ENCODE measurements around the gene ATXN7L3. TPM values are rescaled to one million over a fixed set of nuclear protein-coding genes. Genes with fewer than 3 reads are reported as not detected.

The ATXN7L3 gene
- polyA plus RNA-seq, 4 donors, result 54.6 to 71.1 (median 68.9) TPM

Other genes with a start within 250 kb of the ATXN7L3 start
- under 1 TPM in 2 of 4 donors, not detected in 2; 0.24 to 0.30 TPM for gene PYY, start 245.9 kb downstream of the ATXN7L3 start, polyA plus RNA-seq (ENCODE audit: insufficient read length in 4 of 4)
- 1 to 10 TPM in 3 of 4 donors, under 1 TPM in 1; 0.93 to 3.6 (median 2.8) TPM for gene NAGS, start 195.3 kb downstream of the ATXN7L3 start, polyA plus RNA-seq (ENCODE audit: insufficient read length in 4 of 4)
- 10 to 100 TPM; 26.9 to 47.5 (median 37.3) TPM for gene TMEM101, start 184.9 kb downstream of the ATXN7L3 start, polyA plus RNA-seq (ENCODE audit: insufficient read length in 4 of 4)
- 10 to 100 TPM; 34.2 to 48.7 (median 41.2) TPM for gene LSM12, start 133.2 kb downstream of the ATXN7L3 start, polyA plus RNA-seq (ENCODE audit: insufficient read length in 4 of 4)
- gene G6PC3, start 129.1 kb downstream of the ATXN7L3 start, polyA plus RNA-seq (ENCODE audit: insufficient read length in 4 of 4), result 10 to 100 TPM; 59.9 to 91.7 (median 73.9) TPM
- 10 to 100 TPM; 42.3 to 54.2 (median 47.3) TPM for gene HDAC5, start 76.2 kb downstream of the ATXN7L3 start, polyA plus RNA-seq (ENCODE audit: insufficient read length in 4 of 4)
- 1 to 10 TPM; 4.1 to 5.3 (median 4.6) TPM for gene HROB, start 58.0 kb downstream of the ATXN7L3 start, polyA plus RNA-seq (ENCODE audit: insufficient read length in 4 of 4)
- gene ASB16, start 29.2 kb downstream of the ATXN7L3 start, polyA plus RNA-seq (ENCODE audit: insufficient read length in 4 of 4), result 1 to 10 TPM; 1.1 to 4.0 (median 2.1) TPM
- 10 to 100 TPM; 40.0 to 54.2 (median 42.8) TPM for gene TMUB2, start 12.9 kb downstream of the ATXN7L3 start, polyA plus RNA-seq (ENCODE audit: insufficient read length in 4 of 4)
- 100 to 1,000 TPM; 121 to 137 (median 129) TPM for gene UBTF, start 19.8 kb upstream of the ATXN7L3 start, polyA plus RNA-seq (ENCODE audit: insufficient read length in 4 of 4)
- 10 to 100 TPM in 1 of 4 donors, 1 to 10 TPM in 3; 7.6 to 60.4 (median 9.5) TPM for gene SLC4A1, start 68.3 kb upstream of the ATXN7L3 start, polyA plus RNA-seq (ENCODE audit: insufficient read length in 4 of 4)
- 10 to 100 TPM in 1 of 4 donors, 1 to 10 TPM in 3; 1.5 to 12.2 (median 2.0) TPM for gene RUNDC3A, start 108.7 kb upstream of the ATXN7L3 start, polyA plus RNA-seq (ENCODE audit: insufficient read length in 4 of 4)
- 100 to 1,000 TPM in 2 of 4 donors, 10 to 100 TPM in 2; 80.2 to 123 (median 106) TPM for gene SLC25A39, start 124.9 kb upstream of the ATXN7L3 start, polyA plus RNA-seq (ENCODE audit: insufficient read length in 4 of 4)
- gene GRN, start 145.4 kb upstream of the ATXN7L3 start, polyA plus RNA-seq (ENCODE audit: insufficient read length in 4 of 4), result 100 to 1,000 TPM; 208 to 298 (median 242) TPM
- gene FAM171A2, start 164.0 kb upstream of the ATXN7L3 start, polyA plus RNA-seq (ENCODE audit: insufficient read length in 4 of 4), result 10 to 100 TPM; 31.5 to 67.0 (median 43.9) TPM
- gene ITGA2B, start 189.8 kb upstream of the ATXN7L3 start, polyA plus RNA-seq (ENCODE audit: insufficient read length in 4 of 4), result 1 to 10 TPM; 4.3 to 10.0 (median 6.2) TPM

Measured in left renal pelvis (tissue), 4 donors.